WTC11 (cell line): ENCODE data around the gene MAGI2. TPM values are rescaled to one million over a fixed set of nuclear protein-coding genes. Genes with fewer than 3 reads are reported as not detected.

ENCODE experiments used
- ATAC-seq: fragments of 200-7000 bp; cut with Tn5 transposase; 2 replicates; pipeline ENCODE4 v1.10.0; 2021; ENCODE audit warnings: mild to moderate bottlenecking, moderate library complexity
- CTCF ChIA-PET: fragments of 300-600 bp; sonication (Branson Sonifier 250); formaldehyde crosslinking; loops from one replicate; lab custom pipeline; 2021; ENCODE audit warnings: antibody characterized with exemption; lab: Charles Lee
- POLR2A ChIA-PET: fragments of 350-600 bp; sonication (Branson Sonifier 250); formaldehyde crosslinking; loops from one replicate; lab custom pipeline; 2021; ENCODE audit warnings: antibody characterized with exemption; lab: Charles Lee
- DNase-seq: peaks from one replicate; pipeline ENCODE4 v3.0.0; 2021; ENCODE audit warnings: low spot score
- H3K27ac Mint-ChIP-seq: 2 replicates; pipeline ENCODE4 v1.8.0; 2021; ENCODE audit warnings: mixed read lengths
- H3K27me3 Mint-ChIP-seq: 2 replicates; pipeline ENCODE4 v1.8.0; 2021; ENCODE audit warnings: low read depth, mild to moderate bottlenecking, moderate library complexity, mixed read lengths
- H3K36me3 Mint-ChIP-seq: 2 replicates; pipeline ENCODE4 v1.8.0; 2021; ENCODE audit warnings: mixed read lengths
- H3K4me1 Mint-ChIP-seq: 2 replicates; pipeline ENCODE4 v1.8.0; 2022; ENCODE audit warnings: mixed read lengths
- H3K4me3 Mint-ChIP-seq: 2 replicates; pipeline ENCODE4 v1.8.0; 2021; ENCODE audit warnings: mild to moderate bottlenecking, moderate library complexity, mixed read lengths
- H3K9me3 Mint-ChIP-seq: 2 replicates; pipeline ENCODE4 v1.8.0; 2021; ENCODE audit warnings: mixed read lengths
- AFF4 ChIP-seq: sonication (generic); formaldehyde crosslinking; IDR thresholded peaks from 2 replicates; pipeline ENCODE4 v1.8.1; 2023; ENCODE audit warnings: mild to moderate bottlenecking, missing genetic modification reagents, borderline replicate concordance
- ATF2 ChIP-seq: sonication (generic); formaldehyde crosslinking; IDR thresholded peaks from 2 replicates; pipeline ENCODE4 v1.8.1; 2022; ENCODE audit warnings: low read depth, missing genetic modification reagents, borderline replicate concordance
- CBFB ChIP-seq: sonication (generic); formaldehyde crosslinking; IDR thresholded peaks from 2 replicates; pipeline ENCODE4 v1.8.1; 2022; ENCODE audit warnings: mild to moderate bottlenecking, low read depth, missing genetic modification reagents
- ERG ChIP-seq: fragments of 250-450 bp; sonication (Bioruptor Pico); IDR thresholded peaks from 2 replicates; pipeline ENCODE4 v1.8.0; 2021; ENCODE audit warnings: mild to moderate bottlenecking
- ETV6 ChIP-seq: sonication (generic); formaldehyde crosslinking; IDR thresholded peaks from 2 replicates; pipeline ENCODE4 v1.8.1; 2022; ENCODE audit warnings: mild to moderate bottlenecking, missing genetic modification reagents
- HMGA2 ChIP-seq: fragments of 250-450 bp; sonication (Bioruptor Pico); IDR thresholded peaks from 2 replicates; pipeline ENCODE4 v1.4.0; 2021; ENCODE audit warnings: mild to moderate bottlenecking, moderate library complexity
- MAX ChIP-seq: sonication (generic); formaldehyde crosslinking; IDR thresholded peaks from 2 replicates; pipeline ENCODE4 v1.8.0; 2022; ENCODE audit warnings: mild to moderate bottlenecking, missing genetic modification reagents
- MLX ChIP-seq: sonication (generic); formaldehyde crosslinking; IDR thresholded peaks from 2 replicates; pipeline ENCODE4 v1.8.1; 2023; ENCODE audit warnings: mild to moderate bottlenecking, missing genetic modification reagents, moderate library complexity
- PREB ChIP-seq: sonication (generic); formaldehyde crosslinking; IDR thresholded peaks from 2 replicates; pipeline ENCODE4 v1.8.1; 2022; ENCODE audit warnings: mild to moderate bottlenecking, missing genetic modification reagents, moderate library complexity, borderline replicate concordance
- SP1 ChIP-seq: sonication (generic); formaldehyde crosslinking; conservative IDR thresholded peaks from 2 replicates; pipeline ENCODE4 v1.8.1; 2022; ENCODE audit warnings: missing genetic modification reagents
- ZBTB43 ChIP-seq: sonication (generic); formaldehyde crosslinking; IDR thresholded peaks from 2 replicates; pipeline ENCODE4 v1.8.1; 2023; ENCODE audit warnings: mild to moderate bottlenecking, missing genetic modification reagents
- ZNF121 ChIP-seq: sonication (generic); formaldehyde crosslinking; IDR thresholded peaks from 2 replicates; pipeline ENCODE4 v1.8.0; 2023; ENCODE audit warnings: missing genetic modification reagents
- ZNF138 ChIP-seq: sonication (generic); formaldehyde crosslinking; conservative IDR thresholded peaks from 2 replicates; pipeline ENCODE4 v1.8.1; 2022; ENCODE audit warnings: mild to moderate bottlenecking, moderate library complexity, missing genetic modification reagents
- ZNF219 ChIP-seq: sonication (generic); formaldehyde crosslinking; IDR thresholded peaks from 2 replicates; pipeline ENCODE4 v1.8.0; 2023; ENCODE audit warnings: missing genetic modification reagents, mild to moderate bottlenecking, borderline replicate concordance
- ZNF532 ChIP-seq: fragments of 250-450 bp; sonication (Bioruptor Pico); IDR thresholded peaks from 2 replicates; pipeline ENCODE4 v1.9.0; 2021; ENCODE audit warnings: mild to moderate bottlenecking, borderline replicate concordance
- ZSCAN18 ChIP-seq: fragments of 250-450 bp; sonication (Bioruptor Pico); IDR thresholded peaks from 2 replicates; pipeline ENCODE4 v2.1.2; 2022; ENCODE audit warnings: mild to moderate bottlenecking, moderate library complexity
- total RNA-seq: library from RNA; stranded (reverse); gene quantifications from 3 replicates; pipeline ENCODE4 v1.2.3, GENCODE V29; 2021

MAGI2 gene
- total RNA-seq, 1 experiment from 2014 or later: 26.6 TPM

- ChIA-PET CTCF (interaction anchor here (0.6 kb wide), 1 partner anchor 60 kb away, joined by 5 read pairs; no protein-coding TSS in a partner anchor), POLR2A (no interaction called here)
- DNase-seq (no peak), ATAC-seq (no peak)
- no peaks in the 10 kb centered on the region for H3K27me3 Mint-ChIP-seq
- no peaks in the 10 kb centered on the region for H3K4me1 Mint-ChIP-seq
- no peaks in the 10 kb centered on the region for H3K36me3 Mint-ChIP-seq
- no peak for TF ChIP-seq HMGA2 (CRISPR knock-in tag)
- TF ChIP-seq ZNF532 (CRISPR knock-in tag): no peak
- no peak for TF ChIP-seq ETV6 (CRISPR knock-in tag)
- no peak for TF ChIP-seq PREB (CRISPR knock-in tag)
- TF ChIP-seq SP1 (CRISPR knock-in tag): no peak
- no peak overlapping the region for H3K27ac Mint-ChIP-seq
- H3K4me3 Mint-ChIP-seq: no peak overlapping the region
- no peaks in the 10 kb centered on the region for H3K9me3 Mint-ChIP-seq
Measured at GRCh38 chr7:79011921-79012320, 441.5 kb downstream of the MAGI2 start.

GRCh38 chr7:79009647-79010046 is 443.8 kb downstream of the MAGI2 start:
- H3K9me3 Mint-ChIP-seq: no peaks in the 10 kb centered on the region
- no peak overlapping the region for H3K4me3 Mint-ChIP-seq
- no peaks in the 10 kb centered on the region for H3K27me3 Mint-ChIP-seq
- TF ChIP-seq MLX (CRISPR knock-in tag) (no peak), MAX (no peak), ZNF138 (CRISPR knock-in tag) (no peak), CBFB (CRISPR knock-in tag) (no peak), ATF2 (CRISPR knock-in tag) (no peak), ZSCAN18 (CRISPR knock-in tag) (no peak), ZNF219 (CRISPR knock-in tag) (no peak), ZNF121 (no peak)
- TF ChIP-seq, all 79 proteins: peak for 0
- POLR2A ChIA-PET: no interaction called here
- Mint-ChIP-seq H3K36me3 (no peaks in the 10 kb centered on the region), H3K27ac (no peak overlapping the region), H3K4me1 (no peaks in the 10 kb centered on the region)
- ATAC-seq: no peak
- CTCF ChIA-PET: interaction anchor here (0.7 kb wide), 1 partner anchor 54 kb away, joined by 3 read pairs; no protein-coding TSS in a partner anchor
- no peak for DNase-seq

GRCh38 chr7:79008786-79009185 is 444.7 kb downstream of the MAGI2 start:
- ChIA-PET CTCF (no interaction called here), POLR2A (no interaction called here)
- DNase-seq (no peak), ATAC-seq (no peak)
- Mint-ChIP-seq H3K36me3 (no peaks in the 10 kb centered on the region), H3K27ac (no peak overlapping the region), H3K4me1 (no peaks in the 10 kb centered on the region), H3K27me3 (no peaks in the 10 kb centered on the region), H3K9me3 (no peaks in the 10 kb centered on the region), H3K4me3 (no peak overlapping the region)
- TF ChIP-seq ERG (no peak), AFF4 (CRISPR knock-in tag) (no peak), ZBTB43 (CRISPR knock-in tag) (no peak)
